Neural cell (in vitro differentiated cells): ENCODE data around the gene CETP. TPM values are rescaled to one million over a fixed set of nuclear protein-coding genes. Genes with fewer than 3 reads are reported as not detected.

Experiments
- H2AFZ ChIP-seq: fragments of 200-600, 300-800 bp; sonication (generic), shearing (Covaris generic); 2 replicates; pipeline ENCODE4 v1.6.0; 2014; ENCODE audit warnings: low read depth, mild to moderate bottlenecking, antibody characterized with exemption, low read length, moderate library complexity
- H3F3A ChIP-seq: fragments of 200-600 bp; shearing (Covaris generic); 2 replicates; pipeline ENCODE4 v1.6.1; 2016; ENCODE audit warnings: mild to moderate bottlenecking, moderate library complexity, mixed read lengths, antibody characterized with exemption, low read length; ENCODE audit not compliant: insufficient read depth, poor library complexity, severe bottlenecking
- H3K27ac ChIP-seq: fragments of 200-600, 300-800 bp; sonication (generic), shearing (Covaris generic); 2 replicates; pipeline ENCODE4 v1.5.1; 2014; ENCODE audit warnings: mild to moderate bottlenecking, low read length, moderate library complexity
- H3K27me3 ChIP-seq: fragments of 300-800, 200-600 bp; sonication (generic), shearing (Covaris generic); 2 replicates; pipeline ENCODE4 v1.6.0; 2014; ENCODE audit warnings: mild to moderate bottlenecking, low read depth, low read length, moderate library complexity; ENCODE audit not compliant: insufficient read depth
- H3K36me3 ChIP-seq: fragments of 300-800, 200-600 bp; sonication (generic), shearing (Covaris generic); 2 replicates; pipeline ENCODE4 v1.5.1; 2014; ENCODE audit warnings: mild to moderate bottlenecking, antibody characterized with exemption, low read length, moderate library complexity; ENCODE audit not compliant: insufficient read depth
- H3K4me2 ChIP-seq: fragments of 300-800, 200-600 bp; sonication (generic), shearing (Covaris generic); 2 replicates; pipeline ENCODE4 v1.6.0; 2014; ENCODE audit warnings: mild to moderate bottlenecking, low read length
- H3K4me3 ChIP-seq: fragments of 300-800, 200-600 bp; sonication (generic), shearing (Covaris generic); 2 replicates; pipeline ENCODE4 v1.5.1; 2014; ENCODE audit warnings: mild to moderate bottlenecking, low read length, moderate library complexity
- H3K79me2 ChIP-seq: fragments of 200-600 bp; shearing (Covaris generic); replicated peaks from 2 replicates; pipeline ENCODE4 v1.6.0; 2014; ENCODE audit warnings: mild to moderate bottlenecking, low read length, moderate library complexity; ENCODE audit not compliant: insufficient read depth
- H3K9ac ChIP-seq: fragments of 300-800, 200-600 bp; sonication (generic), shearing (Covaris generic); 2 replicates; pipeline ENCODE4 v1.6.1; 2016; ENCODE audit warnings: mild to moderate bottlenecking, low read length, mixed read lengths
- H3K9me2 ChIP-seq: fragments of 200-600 bp; shearing (Covaris generic); 2 replicates; pipeline ENCODE4 v1.6.1; 2016; ENCODE audit warnings: mild to moderate bottlenecking, low read length, mixed read lengths; ENCODE audit not compliant: insufficient read depth
- H3K9me3 ChIP-seq: fragments of 200-600, 300-800 bp; sonication (generic), shearing (Covaris generic); 2 replicates; pipeline ENCODE4 v1.6.1; 2016; ENCODE audit warnings: mild to moderate bottlenecking, mixed run types, low read length, moderate library complexity, mixed read lengths
- H4K20me1 ChIP-seq: fragments of 200-600 bp; shearing (Covaris generic); 2 replicates; pipeline ENCODE4 v1.6.1; 2016; ENCODE audit warnings: mild to moderate bottlenecking, mixed run types; ENCODE audit not compliant: insufficient read depth
- CTCF ChIP-seq: fragments of 450-650 bp; IDR thresholded peaks from 2 replicates; pipeline ENCODE4 v1.5.1; 2014; ENCODE audit warnings: antibody characterized with exemption, mild to moderate bottlenecking, moderate library complexity; ENCODE audit not compliant: poor library complexity, severe bottlenecking
- EP300 ChIP-seq: fragments of 450-650 bp; conservative IDR thresholded peaks from 2 replicates; pipeline ENCODE4 v1.6.1; 2014; ENCODE audit warnings: antibody characterized with exemption, mild to moderate bottlenecking, moderate library complexity; ENCODE audit not compliant: poor library complexity, severe bottlenecking
- EZH2 ChIP-seq: fragments of 200-600, 300-800 bp; shearing (Covaris generic), sonication (generic); IDR thresholded peaks from 2 replicates; pipeline ENCODE4 v1.6.1; 2014; ENCODE audit warnings: antibody characterized with exemption, low read length, borderline replicate concordance, mild to moderate bottlenecking; ENCODE audit not compliant: insufficient read depth, poor library complexity, severe bottlenecking
- MXI1 ChIP-seq: fragments of 450-650 bp; conservative IDR thresholded peaks from 2 replicates; pipeline ENCODE4 v1.6.1; 2014; ENCODE audit warnings: antibody characterized with exemption, mild to moderate bottlenecking; ENCODE audit not compliant: poor library complexity, severe bottlenecking
- POLR2AphosphoS5 ChIP-seq: IDR thresholded peaks from 2 replicates; pipeline ENCODE4 v1.6.1; 2012
- RAD21 ChIP-seq: fragments of 450-650 bp; conservative IDR thresholded peaks from 2 replicates; pipeline ENCODE4 v1.6.1; 2014; ENCODE audit warnings: antibody characterized with exemption, mild to moderate bottlenecking, moderate library complexity
- REST ChIP-seq: IDR thresholded peaks from 2 replicates; pipeline ENCODE4 v1.6.1; 2012; ENCODE audit warnings: borderline replicate concordance
- SMC3 ChIP-seq: fragments of 450-650 bp; conservative IDR thresholded peaks from 2 replicates; pipeline ENCODE4 v1.6.1; 2014; ENCODE audit warnings: antibody characterized with exemption, mild to moderate bottlenecking, moderate library complexity; ENCODE audit not compliant: poor library complexity
- TAF1 ChIP-seq: IDR thresholded peaks from 2 replicates; pipeline ENCODE4 v1.6.1; 2012; ENCODE audit warnings: low read depth
- polyA plus RNA-seq: library from polyadenylated mRNA; depleted of rRNA; stranded (reverse); fragments of >200 nt; gene quantifications from 2 replicates; pipeline ENCODE4 v1.2.3, GENCODE V29; 2014

Gene CETP
- polyA plus RNA-seq, 1 donor from 2014 or later, result not detected

GRCh38 chr16:57008440-57008839 lies 46.7 kb downstream of the CETP start:
- TF ChIP-seq EP300 (no peak), TAF1 (no peak), SMC3 (no peak), REST (no peak), MXI1 (no peak), EZH2 (no peak), CTCF (no peak), POLR2AphosphoS5 (no peak), RAD21 (no peak)
- Histone ChIP-seq H3K4me2 (no peak overlapping the region), H3K4me3 (no peak overlapping the region), H3K36me3 (no peaks in the 10 kb centered on the region), H3K27ac (no peak overlapping the region), H3K9me2 (no peaks in the 10 kb centered on the region), H3K79me2 (no peaks in the 10 kb centered on the region), H2AFZ (no peak overlapping the region), H3K9me3 (no peaks in the 10 kb centered on the region), H3K9ac (no peak overlapping the region), H3F3A (no peaks in the 10 kb centered on the region), H4K20me1 (no peaks in the 10 kb centered on the region), H3K27me3 (no peaks in the 10 kb centered on the region)

GRCh38 chr16:57009643-57010170 lies 48.0 kb downstream of the CETP start:
- no peaks in the 10 kb centered on the region for H3K79me2 ChIP-seq
- no peak overlapping the region for H3K4me2 ChIP-seq
- H2AFZ ChIP-seq, result no peak overlapping the region
- no peak overlapping the region for H3K9ac ChIP-seq
- no peak overlapping the region for H3K27ac ChIP-seq
- TF ChIP-seq TAF1 (no peak), SMC3 (no peak), CTCF (no peak), MXI1 (no peak)
- H3K9me3 ChIP-seq, result no peaks in the 10 kb centered on the region
- H3K9me2 ChIP-seq, result no peaks in the 10 kb centered on the region
- no peaks in the 10 kb centered on the region for H3K27me3 ChIP-seq
- no peak overlapping the region for H3K4me3 ChIP-seq
- H4K20me1 ChIP-seq, result no peaks in the 10 kb centered on the region
- H3F3A ChIP-seq, result no peaks in the 10 kb centered on the region
- no peaks in the 10 kb centered on the region for H3K36me3 ChIP-seq
